HCT116 (cell line): ENCODE measurements around the gene SLC6A17. TPM values are rescaled to one million over a fixed set of nuclear protein-coding genes. Genes with fewer than 3 reads are reported as not detected.

Experiments used
- ATAC-seq: fragments of 200-7000 bp; cut with Tn5 transposase; 2 replicates; pipeline ENCODE4 v1.9.1; 2020; ENCODE audit warnings: mild to moderate bottlenecking, moderate library complexity
- BruUV-seq: library from RNA; stranded (reverse); fragments of 400-500 nt; replicated peaks from 2 replicates; lab custom pipeline; 2021; lab: Mats Ljungman, UMichigan
- CTCF ChIA-PET: fragments of 300-600 bp; sonication (Branson Sonifier 250); formaldehyde crosslinking; loops from one replicate; lab custom pipeline; 2021; ENCODE audit warnings: antibody characterized with exemption; lab: Charles Lee
- POLR2A ChIA-PET: fragments of 300-600, 350-600 bp; sonication (Branson Sonifier 250); formaldehyde crosslinking; loops from one replicate; lab custom pipeline; 2021; ENCODE audit warnings: antibody characterized with exemption; lab: Charles Lee
- RAD21 ChIA-PET, 2 experiments: fragments of 300-600 bp; sonication (Branson Sonifier 250); formaldehyde crosslinking; loops; one replicate each; lab custom pipeline; 2023; ENCODE audit warnings: low total read pairs in 2 of 2; ENCODE audit not compliant: uncharacterized antibody in 2 of 2, unreplicated experiment in 2 of 2, low non-redundant PET in 1 of 2; lab: Charles Lee
- DNase-seq: peaks from one replicate; pipeline ENCODE4 v3.0.0-alpha.2; 2010; ENCODE audit warnings: low read depth, low spot score
- H2AFZ ChIP-seq: fragments of 200-600 bp; shearing (Covaris generic), sonication (generic); 2 replicates; pipeline ENCODE4 v1.6.1; 2017; ENCODE audit warnings: low read depth, mixed run types, mixed read lengths, antibody characterized with exemption, low read length; ENCODE audit not compliant: poor library complexity, severe bottlenecking
- H3K27ac ChIP-seq: 2 replicates; pipeline ENCODE4 v1.5.1; 2012; ENCODE audit warnings: low read depth, low read length
- H3K27me3 ChIP-seq: fragments of 200-600 bp; sonication (generic); 2 replicates; pipeline ENCODE4 v1.6.1; 2016; ENCODE audit warnings: mixed run types, low read length, mixed read lengths; ENCODE audit not compliant: insufficient read depth
- H3K36me3 ChIP-seq, 2 experiments: fragments of 200-500 bp in 1 of 2; fragments of 200-600 bp in 1 of 2; sonication (Bioruptor generic) in 1 of 2; sonication (generic) in 1 of 2; 2 replicates each; pipeline versions ENCODE4 v1.5.1 to v1.6.1; 2014 to 2016; ENCODE audit warnings: low read length in 2 of 2, inconsistent platforms in 1 of 2, mixed read lengths in 1 of 2, mixed run types in 1 of 2; ENCODE audit not compliant: insufficient read depth in 2 of 2, control insufficient read depth in 1 of 2
- H3K4me1 ChIP-seq, 2 experiments: fragments of 200-600 bp in 1 of 2; sonication (generic) in 1 of 2; 2 replicates each; pipeline versions ENCODE4 v1.5.1 to v1.6.1; 2012 to 2017; ENCODE audit warnings: low read length in 2 of 2, inconsistent platforms in 1 of 2, mild to moderate bottlenecking in 1 of 2, mixed read lengths in 1 of 2, mixed run types in 1 of 2, moderate library complexity in 1 of 2; ENCODE audit not compliant: insufficient read depth in 2 of 2, control insufficient read depth in 1 of 2
- H3K4me2 ChIP-seq: fragments of 200-600 bp; sonication (generic); 2 replicates; pipeline ENCODE4 v1.6.1; 2017; ENCODE audit warnings: mixed run types, low read length, mixed read lengths
- H3K4me3 ChIP-seq, 2 experiments: fragments of 200-600 bp in 1 of 2; sonication (generic) in 1 of 2; replicated peaks in 1 of 2; 2 replicates each; pipeline ENCODE4 v1.5.1; 2011 to 2016; ENCODE audit warnings: low read length in 2 of 2, control low read depth in 1 of 2, low read depth in 1 of 2, mild to moderate bottlenecking in 1 of 2, mixed read lengths in 1 of 2, mixed run types in 1 of 2
- H3K79me2 ChIP-seq: fragments of 200-600 bp; sonication (generic); 2 replicates; pipeline ENCODE4 v1.6.1; 2017; ENCODE audit warnings: mild to moderate bottlenecking, mixed run types, low read length, moderate library complexity, mixed read lengths; ENCODE audit not compliant: insufficient read depth
- H3K9ac ChIP-seq: fragments of 200-600 bp; sonication (generic); 2 replicates; pipeline ENCODE4 v1.6.1; 2016; ENCODE audit warnings: low read length, mixed read lengths
- H3K9me2 ChIP-seq: fragments of 200-600 bp; sonication (generic), shearing (Covaris generic); 2 replicates; pipeline ENCODE4 v1.6.1; 2017; ENCODE audit warnings: mixed run types, mild to moderate bottlenecking, moderate library complexity; ENCODE audit not compliant: insufficient read depth
- H3K9me3 ChIP-seq, 2 experiments: fragments of 200-500 bp in 1 of 2; fragments of 200-600 bp in 1 of 2; sonication (Bioruptor generic) in 1 of 2; sonication (generic) in 1 of 2; 2 replicates each; pipeline ENCODE4 v1.6.1; 2014 to 2017; ENCODE audit warnings: low read length in 2 of 2, mixed read lengths in 2 of 2, inconsistent platforms in 1 of 2, low read depth in 1 of 2, mild to moderate bottlenecking in 1 of 2, mixed run types in 1 of 2, moderate library complexity in 1 of 2; ENCODE audit not compliant: control insufficient read depth in 1 of 2, insufficient read depth in 1 of 2
- H4K20me1 ChIP-seq: fragments of 200-600 bp; sonication (generic), shearing (Covaris generic); 2 replicates; pipeline ENCODE4 v1.6.1; 2017; ENCODE audit warnings: mixed run types, mild to moderate bottlenecking, moderate library complexity; ENCODE audit not compliant: insufficient read depth
- CBX3 ChIP-seq: IDR thresholded peaks from 2 replicates; pipeline ENCODE4 v1.6.1; 2012; ENCODE audit warnings: low read depth
- CEBPB ChIP-seq: IDR thresholded peaks from 2 replicates; pipeline ENCODE4 v1.6.1; 2012; ENCODE audit warnings: low read depth
- CTCF ChIP-seq, 3 experiments: fragments of 200-600 bp in 1 of 3; sonication (generic) in 1 of 3; IDR thresholded peaks in 2 of 3; conservative IDR thresholded peaks in 1 of 3; 2 replicates each; pipeline ENCODE4 v1.5.1; 2012 to 2017; ENCODE audit warnings: low read depth in 2 of 3, low read length in 2 of 3, antibody characterized with exemption in 1 of 3, borderline replicate concordance in 1 of 3, control low read depth in 1 of 3, mild to moderate bottlenecking in 1 of 3, mixed read lengths in 1 of 3, mixed run types in 1 of 3, moderate library complexity in 1 of 3; ENCODE audit not compliant: insufficient read depth in 1 of 3
- EGR1 ChIP-seq: IDR thresholded peaks from 2 replicates; pipeline ENCODE4 v1.6.1; 2012; ENCODE audit warnings: low read depth
- EZH2 ChIP-seq: fragments of 200-600 bp; sonication (generic); IDR thresholded peaks from 2 replicates; pipeline ENCODE4 v1.6.1; 2017; ENCODE audit warnings: antibody characterized with exemption, mixed run types
- EZH2phosphoT487 ChIP-seq: fragments of 200-600 bp; IDR thresholded peaks from 2 replicates; pipeline ENCODE4 v1.6.1; 2018; ENCODE audit warnings: antibody characterized with exemption, borderline replicate concordance
- FOSL1 ChIP-seq: IDR thresholded peaks from 2 replicates; pipeline ENCODE4 v1.6.1; 2012; ENCODE audit warnings: low read depth
- JUND ChIP-seq: IDR thresholded peaks from 2 replicates; pipeline ENCODE4 v1.6.1; 2012
- MAX ChIP-seq: IDR thresholded peaks from 2 replicates; pipeline ENCODE4 v1.6.1; 2012
- POLR2AphosphoS5 ChIP-seq: IDR thresholded peaks from 2 replicates; pipeline ENCODE4 v1.6.1; 2011; ENCODE audit warnings: mild to moderate bottlenecking, low read depth, low read length, moderate library complexity
- REST ChIP-seq: IDR thresholded peaks from 2 replicates; pipeline ENCODE4 v1.6.1; 2012; ENCODE audit warnings: low read depth
- SIN3A ChIP-seq: IDR thresholded peaks from 2 replicates; pipeline ENCODE4 v1.6.1; 2012; ENCODE audit warnings: low read depth
- SP1 ChIP-seq: IDR thresholded peaks from 2 replicates; pipeline ENCODE4 v1.6.1; 2012; ENCODE audit warnings: low read depth
- SRF ChIP-seq: IDR thresholded peaks from 2 replicates; pipeline ENCODE4 v1.6.1; 2012; ENCODE audit warnings: low read depth
- TCF7L2 ChIP-seq: IDR thresholded peaks from 2 replicates; pipeline ENCODE4 v1.7.0; 2011; ENCODE audit warnings: borderline replicate concordance, inconsistent platforms; ENCODE audit not compliant: insufficient read depth, insufficient read length; ENCODE audit errors: extremely low read depth
- ZBTB33 ChIP-seq: IDR thresholded peaks from 2 replicates; pipeline ENCODE4 v1.6.1; 2011; ENCODE audit warnings: mild to moderate bottlenecking, low read length, moderate library complexity; ENCODE audit not compliant: insufficient replicate concordance; ENCODE audit errors: extremely low read depth
- ZFX ChIP-seq: fragments of 450-650 bp; IDR thresholded peaks from 2 replicates; pipeline ENCODE4 v1.6.1; 2017
- ZNF274 ChIP-seq: fragments of 200-500 bp; sonication (Bioruptor generic); IDR thresholded peaks from 2 replicates; pipeline ENCODE4 v1.6.1; 2014; ENCODE audit warnings: mild to moderate bottlenecking, low read depth, low read length, inconsistent platforms
- intact Hi-C: fragments of 100-400 bp; cut with micrococcal nuclease; formaldehyde crosslinking; loops from 2 replicates; pipeline ENCODE4 v1.10.0; 2022
- total RNA-seq: library from RNA; stranded (reverse); gene quantifications from one replicate; pipeline ENCODE4 v1.2.1, GENCODE V29; 2021; ENCODE audit not compliant: unreplicated experiment

SLC6A17 gene
- total RNA-seq, 1 experiment from 2014 or later: 10.5 TPM

GRCh38 chr1:110223127-110223526, 72.8 kb downstream of the SLC6A17 start:
- RAD21 ChIA-PET: no interaction called here
- intact Hi-C loops: no loop called here
- BruUV-seq: no TSS peak

More at GRCh38 chr1:110223127-110223526, 72.8 kb downstream of the SLC6A17 start:
- no peak overlapping the region for H3K27ac ChIP-seq
- CTCF ChIA-PET: no interaction called here
- H3K27me3 ChIP-seq: no peaks in the 10 kb centered on the region
- H3K9ac ChIP-seq: no peak overlapping the region
- no peaks in the 10 kb centered on the region for H3K9me2 ChIP-seq
- no peak overlapping the region for H2AFZ ChIP-seq
- POLR2A ChIA-PET: no interaction called here
- DNase-seq: no peak
- no peaks in the 10 kb centered on the region for H3K4me1 ChIP-seq
- H3K36me3 ChIP-seq: peaks cover 0 to 2% of the 10 kb centered on the region in 2 experiments; a peak in 1 of 4 replicates
- H3K4me2 ChIP-seq: no peak overlapping the region
- no peaks in the 10 kb centered on the region for H4K20me1 ChIP-seq
- peaks cover 2% of the 10 kb centered on the region; the same call in 1 of the 2 replicates for H3K79me2 ChIP-seq
- H3K4me3 ChIP-seq: no peak overlapping the region
- H3K9me3 ChIP-seq: no peaks in the 10 kb centered on the region
- no peak for ATAC-seq
- TF ChIP-seq CEBPB (no peak), ZNF274 (no peak), SP1 (no peak), FOSL1 (no peak), SRF (no peak), MAX (no peak), EZH2 (no peak), JUND (no peak), TCF7L2 (no peak), CTCF (IDR thresholded peaks at IDR 0.05 in 2 of 3, conservative IDR thresholded peaks at IDR 0.05 in 1 of 3; ENCODE audit: borderline replicate concordance in 1 of 3, insufficient read depth in 1 of 3, low read depth in 2 of 3, low read length in 2 of 3) (no peak), ZFX (no peak), ZBTB33 (no peak), REST (no peak), EZH2phosphoT487 (no peak), SIN3A (no peak), CBX3 (no peak), EGR1 (no peak), POLR2AphosphoS5 (no peak)
